GM12878 (cell line): ENCODE measurements around the gene PRMT1. TPM values are rescaled to one million over a fixed set of nuclear protein-coding genes. Genes with fewer than 3 reads are reported as not detected.
A peak's percentile ranks its signal among the peaks of the same experiment; 100 is the strongest.

Source experiments
- BCLAF1 ChIP-seq: fragments of 450-650 bp; IDR thresholded peaks from 2 replicates; pipeline ENCODE4 v1.6.1; 2017; ENCODE audit warnings: antibody characterized with exemption, mild to moderate bottlenecking, moderate library complexity
- CBX3 ChIP-seq: fragments of 200-600 bp; sonication (generic); IDR thresholded peaks from 2 replicates; pipeline ENCODE4 v1.6.1; 2016; ENCODE audit warnings: low read depth, borderline replicate concordance
- CHD1 ChIP-seq: IDR thresholded peaks from 2 replicates; pipeline ENCODE4 v1.6.1; 2012; ENCODE audit warnings: low read depth, low read length, improper control_type of control experiment
- EED ChIP-seq: sonication (generic); IDR thresholded peaks from 2 replicates; pipeline ENCODE4 v1.6.1; 2016; ENCODE audit warnings: antibody characterized with exemption, low read depth
- EGR1 ChIP-seq, 2 experiments: IDR thresholded peaks; 1 replicate in 1 of 2; 2 replicates in 1 of 2; pipeline ENCODE4 v1.6.1; 2011 to 2012; ENCODE audit warnings: low read depth in 2 of 2, low read length in 2 of 2, borderline replicate concordance in 1 of 2, mild to moderate bottlenecking in 1 of 2, moderate library complexity in 1 of 2
- HDAC6 ChIP-seq: fragments of 200-600 bp; sonication (generic); IDR thresholded peaks from one replicate; pipeline ENCODE4 v1.8.0; 2017; ENCODE audit warnings: antibody characterized with exemption; ENCODE audit not compliant: unreplicated experiment
- IKZF1 ChIP-seq: fragments of 450-650 bp; conservative IDR thresholded peaks from 2 replicates; pipeline ENCODE4 v1.6.1; 2017; ENCODE audit warnings: antibody characterized with exemption, mild to moderate bottlenecking
- KDM1A ChIP-seq: fragments of 200-600 bp; sonication (generic); IDR thresholded peaks from 2 replicates; pipeline ENCODE4 v1.6.1; 2016; ENCODE audit warnings: borderline replicate concordance
- PML ChIP-seq: IDR thresholded peaks from 2 replicates; pipeline ENCODE4 v1.6.1; 2012; ENCODE audit warnings: low read length, inconsistent platforms
- POLR2AphosphoS2 ChIP-seq: IDR thresholded peaks from 2 replicates; pipeline ENCODE4 v1.6.1; 2011; ENCODE audit warnings: low read depth, mild to moderate bottlenecking, low read length, improper control_type of control experiment, moderate library complexity
- SP1 ChIP-seq: IDR thresholded peaks from one replicate; pipeline ENCODE4 v1.6.1; 2011; ENCODE audit warnings: low read depth, low read length
- SREBF1 ChIP-seq: IDR thresholded peaks from 2 replicates; pipeline ENCODE4 v1.6.1; 2012; ENCODE audit warnings: mild to moderate bottlenecking, low read length
- TAF1 ChIP-seq: IDR thresholded peaks from 2 replicates; pipeline ENCODE4 v1.6.1; 2011; ENCODE audit warnings: mild to moderate bottlenecking, low read depth, low read length, borderline replicate concordance
- ZNF687 ChIP-seq: fragments of 450-650 bp; IDR thresholded peaks from 2 replicates; pipeline ENCODE4 v1.6.1; 2017; ENCODE audit warnings: mild to moderate bottlenecking, moderate library complexity
- polyA plus RNA-seq, 11 experiments: library from polyadenylated mRNA; depleted of rRNA in 4 of 11; unstranded in 6 of 11; stranded (reverse) in 5 of 11; fragments of >200 nt; fragmentation: Nextera tagmentation in 4 of 11; fragmentation: Illumina TruSeq in 1 of 11; extraction: Ambion mirVana in 4 of 11; extraction: Trizol in 1 of 11; gene quantifications; 1 replicate in 1 of 11; 2 replicates in 10 of 11; pipeline versions ENCODE4 v1.2.1 to v1.2.3, GENCODE V29; 2011 to 2016; ENCODE audit warnings: inconsistent platforms in 2 of 11, missing spikeins in 2 of 11, low read depth in 1 of 11
- total RNA-seq, 4 experiments: library from RNA; depleted of rRNA in 3 of 4; stranded (reverse); fragments of >200 nt in 3 of 4; fragmentation: Illumina TruSeq in 1 of 4; extraction: Trizol in 1 of 4; gene quantifications; 2 replicates each; pipeline versions ENCODE4 v1.2.1 to v1.2.3, GENCODE V29; 2013 to 2021
- TF ChIP-seq, protein P1 (sequence below), 3 experiments: IDR thresholded peaks in 2 of 3; conservative IDR thresholded peaks in 1 of 3; 2 replicates each; pipeline ENCODE4 v1.5.1; 2011; ENCODE audit warnings: low read depth in 3 of 3, low read length in 3 of 3, mild to moderate bottlenecking in 3 of 3, control low read depth in 2 of 3, moderate library complexity in 2 of 3, inconsistent platforms in 1 of 3, mixed read lengths in 1 of 3; ENCODE audit not compliant: control insufficient read depth in 2 of 3, insufficient read depth in 1 of 3; ENCODE audit errors: extremely low read depth in 1 of 3
- TF ChIP-seq, protein P2 (sequence below): IDR thresholded peaks from 2 replicates; pipeline ENCODE4 v1.6.1; 2012; ENCODE audit warnings: mild to moderate bottlenecking, low read depth, low read length

The PRMT1 gene
- total and polyA plus RNA-seq, 10 of the 15 experiments (the other 5 are each of a cell fraction or from before 2014, with no cell fraction given), result 19.9 to 667 (median 444) TPM

DNA sequence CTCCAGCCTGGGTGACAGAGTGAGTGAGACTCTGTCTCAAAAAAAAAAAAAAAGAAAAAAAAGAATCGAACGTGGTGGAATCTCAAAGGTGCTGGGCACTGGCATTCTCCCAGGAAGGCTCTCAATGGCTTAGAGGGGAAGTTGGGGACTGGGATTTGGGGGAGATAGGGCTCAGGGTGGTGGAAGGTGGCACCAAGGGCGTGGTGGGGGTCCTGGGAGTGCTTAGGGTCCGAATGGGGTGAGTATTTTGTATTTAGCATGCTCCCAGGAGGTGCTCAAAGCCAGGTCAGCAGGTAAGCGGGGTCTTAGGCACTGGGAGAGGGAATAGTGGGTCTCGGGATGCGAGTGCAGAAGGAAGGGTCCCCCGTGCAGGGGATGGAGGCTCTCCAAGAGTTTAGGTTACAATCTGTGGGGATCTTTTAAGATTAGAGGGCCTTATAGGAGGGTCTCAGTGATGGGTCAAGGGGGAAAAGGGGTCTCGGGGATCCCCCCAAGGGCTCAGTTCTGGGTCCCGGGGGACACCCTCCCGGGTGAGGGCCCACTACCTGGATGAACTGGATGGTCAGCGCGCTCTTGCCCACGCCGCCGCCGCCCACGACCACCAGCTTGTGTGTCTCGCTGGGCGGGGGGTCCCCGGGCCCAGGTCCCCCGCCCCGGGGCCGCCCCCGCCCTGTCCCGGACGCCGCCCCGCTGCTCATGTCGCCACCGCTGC is 37.5 kb upstream of the PRMT1 start (continued):
- TF ChIP-seq EGR1 (IDR thresholded peaks at IDR 0.05; ENCODE audit: borderline replicate concordance in 1 of 2, low read depth in 2 of 2, low read length in 2 of 2), result peak in 1 of 2 experiments; percentile 62; a peak in 1 of 3 replicates
- no peak for TF ChIP-seq SREBF1
- TF ChIP-seq EED, result no peak
- TF ChIP-seq, protein P1, sequence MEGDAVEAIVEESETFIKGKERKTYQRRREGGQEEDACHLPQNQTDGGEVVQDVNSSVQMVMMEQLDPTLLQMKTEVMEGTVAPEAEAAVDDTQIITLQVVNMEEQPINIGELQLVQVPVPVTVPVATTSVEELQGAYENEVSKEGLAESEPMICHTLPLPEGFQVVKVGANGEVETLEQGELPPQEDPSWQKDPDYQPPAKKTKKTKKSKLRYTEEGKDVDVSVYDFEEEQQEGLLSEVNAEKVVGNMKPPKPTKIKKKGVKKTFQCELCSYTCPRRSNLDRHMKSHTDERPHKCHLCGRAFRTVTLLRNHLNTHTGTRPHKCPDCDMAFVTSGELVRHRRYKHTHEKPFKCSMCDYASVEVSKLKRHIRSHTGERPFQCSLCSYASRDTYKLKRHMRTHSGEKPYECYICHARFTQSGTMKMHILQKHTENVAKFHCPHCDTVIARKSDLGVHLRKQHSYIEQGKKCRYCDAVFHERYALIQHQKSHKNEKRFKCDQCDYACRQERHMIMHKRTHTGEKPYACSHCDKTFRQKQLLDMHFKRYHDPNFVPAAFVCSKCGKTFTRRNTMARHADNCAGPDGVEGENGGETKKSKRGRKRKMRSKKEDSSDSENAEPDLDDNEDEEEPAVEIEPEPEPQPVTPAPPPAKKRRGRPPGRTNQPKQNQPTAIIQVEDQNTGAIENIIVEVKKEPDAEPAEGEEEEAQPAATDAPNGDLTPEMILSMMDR (IDR thresholded peaks at IDR 0.05 in 2 of 3, conservative IDR thresholded peaks at IDR 0.05 in 1 of 3; ENCODE audit: control insufficient read depth in 2 of 3, extremely low read depth in 1 of 3, insufficient read depth in 1 of 3, low read depth in 3 of 3, low read length in 3 of 3), result no peak
- TF ChIP-seq HDAC6, result no peak
- no peak for TF ChIP-seq PML
- TF ChIP-seq CBX3, result no peak
- TF ChIP-seq POLR2AphosphoS2, result no peak
- TF ChIP-seq CHD1, result no peak
- no peak for TF ChIP-seq ZNF687
- TF ChIP-seq IKZF1, result no peak
- no peak for TF ChIP-seq KDM1A
- no peak for TF ChIP-seq BCLAF1
- TF ChIP-seq SP1, result no peak
- no peak for TF ChIP-seq TAF1
- TF ChIP-seq, protein P2, sequence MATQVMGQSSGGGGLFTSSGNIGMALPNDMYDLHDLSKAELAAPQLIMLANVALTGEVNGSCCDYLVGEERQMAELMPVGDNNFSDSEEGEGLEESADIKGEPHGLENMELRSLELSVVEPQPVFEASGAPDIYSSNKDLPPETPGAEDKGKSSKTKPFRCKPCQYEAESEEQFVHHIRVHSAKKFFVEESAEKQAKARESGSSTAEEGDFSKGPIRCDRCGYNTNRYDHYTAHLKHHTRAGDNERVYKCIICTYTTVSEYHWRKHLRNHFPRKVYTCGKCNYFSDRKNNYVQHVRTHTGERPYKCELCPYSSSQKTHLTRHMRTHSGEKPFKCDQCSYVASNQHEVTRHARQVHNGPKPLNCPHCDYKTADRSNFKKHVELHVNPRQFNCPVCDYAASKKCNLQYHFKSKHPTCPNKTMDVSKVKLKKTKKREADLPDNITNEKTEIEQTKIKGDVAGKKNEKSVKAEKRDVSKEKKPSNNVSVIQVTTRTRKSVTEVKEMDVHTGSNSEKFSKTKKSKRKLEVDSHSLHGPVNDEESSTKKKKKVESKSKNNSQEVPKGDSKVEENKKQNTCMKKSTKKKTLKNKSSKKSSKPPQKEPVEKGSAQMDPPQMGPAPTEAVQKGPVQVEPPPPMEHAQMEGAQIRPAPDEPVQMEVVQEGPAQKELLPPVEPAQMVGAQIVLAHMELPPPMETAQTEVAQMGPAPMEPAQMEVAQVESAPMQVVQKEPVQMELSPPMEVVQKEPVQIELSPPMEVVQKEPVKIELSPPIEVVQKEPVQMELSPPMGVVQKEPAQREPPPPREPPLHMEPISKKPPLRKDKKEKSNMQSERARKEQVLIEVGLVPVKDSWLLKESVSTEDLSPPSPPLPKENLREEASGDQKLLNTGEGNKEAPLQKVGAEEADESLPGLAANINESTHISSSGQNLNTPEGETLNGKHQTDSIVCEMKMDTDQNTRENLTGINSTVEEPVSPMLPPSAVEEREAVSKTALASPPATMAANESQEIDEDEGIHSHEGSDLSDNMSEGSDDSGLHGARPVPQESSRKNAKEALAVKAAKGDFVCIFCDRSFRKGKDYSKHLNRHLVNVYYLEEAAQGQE, result no peak
